HepG2 (cell line): ENCODE measurements around the gene TGM1. TPM values are rescaled to one million over a fixed set of nuclear protein-coding genes. Genes with fewer than 3 reads are reported as not detected.

ENCODE experiments used
- ATAC-seq: fragments of 200-7000 bp; cut with Tn5 transposase; 3 replicates; pipeline ENCODE4 v1.9.1; 2020; ENCODE audit warnings: mild to moderate bottlenecking, moderate library complexity
- BruUV-seq: library from RNA; stranded (reverse); fragments of 400-500 nt; replicated peaks from 2 replicates; lab custom pipeline; 2021; lab: Mats Ljungman, UMichigan
- CTCF ChIA-PET: fragments of 300-600 bp; formaldehyde crosslinking; extraction: SDS; loops from one replicate; lab custom pipeline; 2021; ENCODE audit warnings: low total read pairs, inconsistent platforms, low intra/inter-chr PET ratio; lab: Yijun Ruan, JAX
- POLR2A ChIA-PET: fragments of 350-600 bp; sonication (Branson Sonifier 250); formaldehyde crosslinking; loops from one replicate; lab custom pipeline; 2020; ENCODE audit warnings: antibody characterized with exemption, inconsistent platforms; lab: Yijun Ruan, JAX
- DNase-seq: peaks from one replicate; pipeline ENCODE4 v3.0.0-alpha.2; 2015; ENCODE audit warnings: low spot score
- FAIRE-seq: peaks from 3 replicates; lab custom pipeline; 2011; peaks lifted over from hg19 to GRCh38; lab: Jason Lieb, UNC
- H2AFZ ChIP-seq: one replicate; pipeline ENCODE4 v1.6.1; 2011; ENCODE audit warnings: low read length, inconsistent platforms
- H3K27ac ChIP-seq: fragments of 300-600 bp; 3 replicates; pipeline ENCODE4 v1.8.0; 2011; ENCODE audit warnings: mixed run types, mild to moderate bottlenecking, mixed read lengths, low read length, inconsistent platforms; ENCODE audit not compliant: insufficient read depth; ENCODE audit errors: extremely low read length
- H3K27me3 ChIP-seq, 2 experiments: fragments of 200-600 bp in 1 of 2; 2 replicates in 1 of 2; 3 replicates in 1 of 2; pipeline versions ENCODE4 v1.6.0 to v1.8.0; 2011; ENCODE audit warnings: low read length in 2 of 2, mild to moderate bottlenecking in 2 of 2, moderate library complexity in 2 of 2, inconsistent platforms in 1 of 2; ENCODE audit not compliant: insufficient read depth in 2 of 2, control insufficient read depth in 1 of 2
- H3K36me3 ChIP-seq, 2 experiments: fragments of 200-600 bp in 1 of 2; replicated peaks in 1 of 2; 2 replicates in 1 of 2; 3 replicates in 1 of 2; pipeline versions ENCODE4 v1.5.1 to v1.8.0; 2011; ENCODE audit warnings: low read length in 2 of 2, inconsistent platforms in 1 of 2; ENCODE audit not compliant: insufficient read depth in 2 of 2, control insufficient read depth in 1 of 2
- H3K4me1 ChIP-seq: 2 replicates; pipeline ENCODE4 v1.5.1; 2012; ENCODE audit warnings: low read length, inconsistent platforms; ENCODE audit not compliant: insufficient read depth
- H3K4me2 ChIP-seq: 2 replicates; pipeline ENCODE4 v1.6.0; 2011; ENCODE audit warnings: low read depth, low read length, inconsistent platforms
- H3K4me3 ChIP-seq, 3 experiments: fragments of 200-600 bp in 1 of 3; sonication (generic), shearing (Covaris generic) in 1 of 3; replicated peaks in 1 of 3; 2 replicates each; pipeline ENCODE4 v1.5.1; 2011 to 2016; ENCODE audit warnings: low read length in 3 of 3, inconsistent platforms in 2 of 3, low read depth in 2 of 3, mild to moderate bottlenecking in 2 of 3, control low read depth in 1 of 3, mixed read lengths in 1 of 3; ENCODE audit not compliant: insufficient read depth in 1 of 3
- H3K79me2 ChIP-seq: one replicate; pipeline ENCODE4 v1.6.1; 2011; ENCODE audit warnings: low read length, inconsistent platforms; ENCODE audit not compliant: insufficient read depth
- H3K9ac ChIP-seq: 2 replicates; pipeline ENCODE4 v1.6.0; 2011; ENCODE audit warnings: mild to moderate bottlenecking, low read depth, low read length, inconsistent platforms; ENCODE audit not compliant: insufficient read depth
- H3K9me3 ChIP-seq: 2 replicates; pipeline ENCODE4 v1.5.1; 2012; ENCODE audit warnings: mild to moderate bottlenecking, low read length
- H4K20me1 ChIP-seq: 2 replicates; pipeline ENCODE4 v1.6.0; 2011; ENCODE audit warnings: inconsistent platforms, mild to moderate bottlenecking, low read length, moderate library complexity; ENCODE audit not compliant: insufficient read depth
- BCL6 ChIP-seq: IDR thresholded peaks from 2 replicates; pipeline ENCODE4 v1.6.1; 2016; ENCODE audit warnings: missing genetic modification reagents, missing compliant biosample characterization
- BORCS8-MEF2B ChIP-seq: sonication (generic); formaldehyde crosslinking; IDR thresholded peaks from 2 replicates; pipeline ENCODE4 v1.8.0; 2022; ENCODE audit warnings: mild to moderate bottlenecking, missing genetic modification reagents
- ELF1 ChIP-seq: sonication (generic); formaldehyde crosslinking; IDR thresholded peaks from 2 replicates; pipeline ENCODE4 v1.4.0; 2020; ENCODE audit warnings: missing genetic modification reagents
- IRF2 ChIP-seq: IDR thresholded peaks from 2 replicates; pipeline ENCODE4 v1.6.1; 2018; ENCODE audit warnings: missing genetic modification reagents, missing compliant biosample characterization
- NKX3-1 ChIP-seq: sonication (generic); formaldehyde crosslinking; IDR thresholded peaks from 2 replicates; pipeline ENCODE4 v1.5.0; 2020; ENCODE audit warnings: missing genetic modification reagents
- NPAS2 ChIP-seq: sonication (generic); formaldehyde crosslinking; IDR thresholded peaks from 2 replicates; pipeline ENCODE4 v1.8.0; 2022; ENCODE audit warnings: mild to moderate bottlenecking, missing genetic modification reagents, borderline replicate concordance
- NR2F2 ChIP-seq: IDR thresholded peaks from 2 replicates; pipeline ENCODE4 v1.6.1; 2012; ENCODE audit warnings: low read depth, inconsistent platforms, borderline replicate concordance
- PCBP1 ChIP-seq: fragments of 200-400 bp; formaldehyde crosslinking; IDR thresholded peaks from 2 replicates; pipeline ENCODE4 v1.6.1; 2017; ENCODE audit warnings: mild to moderate bottlenecking, low read depth, low read length, borderline replicate concordance
- SMARCE1 ChIP-seq: fragments of 450-650 bp; IDR thresholded peaks from 2 replicates; pipeline ENCODE4 v1.6.1; 2017; ENCODE audit warnings: borderline replicate concordance
- SOX5 ChIP-seq: IDR thresholded peaks from 2 replicates; pipeline ENCODE4 v1.6.1; 2016; ENCODE audit warnings: borderline replicate concordance
- TARDBP ChIP-seq: sonication (generic); formaldehyde crosslinking; IDR thresholded peaks from 2 replicates; pipeline ENCODE4 v1.8.0; 2022; ENCODE audit warnings: mild to moderate bottlenecking, missing genetic modification reagents
- THRA ChIP-seq: sonication (generic); formaldehyde crosslinking; IDR thresholded peaks from 2 replicates; pipeline ENCODE4 v1.4.0; 2020; ENCODE audit warnings: missing genetic modification reagents, borderline replicate concordance
- ZNF430 ChIP-seq: sonication (generic); formaldehyde crosslinking; IDR thresholded peaks from 2 replicates; pipeline ENCODE4 v1.9.0; 2021; ENCODE audit warnings: mild to moderate bottlenecking, missing genetic modification reagents
- ZNF503 ChIP-seq: sonication (generic); formaldehyde crosslinking; IDR thresholded peaks from 2 replicates; pipeline ENCODE4 v1.4.0; 2020; ENCODE audit warnings: missing genetic modification reagents
- ZNF710 ChIP-seq: sonication (generic); formaldehyde crosslinking; IDR thresholded peaks from 2 replicates; pipeline ENCODE4 v1.5.0; 2020; ENCODE audit warnings: mild to moderate bottlenecking, missing genetic modification reagents, borderline replicate concordance
- ZNF784 ChIP-seq: sonication (generic); formaldehyde crosslinking; IDR thresholded peaks from 2 replicates; pipeline ENCODE4 v1.5.1; 2020; ENCODE audit warnings: missing genetic modification reagents, mild to moderate bottlenecking, borderline replicate concordance
- WGBS: methylation state at CpG from one replicate; pipeline ENCODE4 v1.1.6; 2017; ENCODE audit warnings: low lambda C conversion rate; 5-methylcytosine and 5-hydroxymethylcytosine counted together
- in situ Hi-C: cut with HindIII; loops from 2 replicates; pipeline ENCODE4 v1.10.0; 2017; ENCODE audit warnings: low pct_unique_long_range_greater_than_20kb; ENCODE audit not compliant: extremely low pct_ligation_motif_present
- intact Hi-C: fragments of 100-400 bp; cut with micrococcal nuclease; formaldehyde crosslinking; loops from one replicate; pipeline ENCODE4 v1.10.0; 2022; ENCODE audit not compliant: unreplicated experiment
- polyA plus RNA-seq, 8 experiments: library from polyadenylated mRNA; depleted of rRNA in 3 of 8; stranded (reverse) in 7 of 8; unstranded in 1 of 8; fragments of >200 nt; fragmentation: Illumina TruSeq in 4 of 8; extraction: Trizol in 4 of 8; gene quantifications; 2 replicates each; pipeline versions ENCODE4 v1.2.1 to v1.2.3, GENCODE V29; 2011 to 2016; ENCODE audit warnings: low read depth in 4 of 8, missing spikeins in 1 of 8, mixed read lengths in 1 of 8; ENCODE audit not compliant: insufficient read depth in 1 of 8
- total RNA-seq, 5 experiments: library from RNA; depleted of rRNA; stranded (reverse); fragments of >200 nt; fragmentation: Illumina TruSeq; extraction: Trizol; gene quantifications; 2 replicates each; pipeline ENCODE4 v1.2.3, GENCODE V29; 2016; ENCODE audit warnings: low read depth in 1 of 5

Gene TGM1
- total and polyA plus RNA-seq, 2 of the 13 experiments (the other 11 are each of a cell fraction or from before 2014, with no cell fraction given), result 3.2 to 10.6 TPM

- in situ Hi-C loops (loop anchor here (5.0 kb wide), 1 partner anchor 57 kb away; the partner anchor contains the start of gene TINF2), intact Hi-C loops (loop anchor here (1.0 to 10.0 kb wide), 3 partner anchors 8 to 995 kb away; partner anchors contain the start of genes BCL2L2, CIDEB, EMC9 and PPP1R3E)
- no peaks in the 10 kb centered on the region for H3K9me3 ChIP-seq
- H3K27me3 ChIP-seq, result no peaks in the 10 kb centered on the region; a peak in 1 of 5 replicates
- peak within 1 kb of the TSS; percentile 99 for H3K4me2 ChIP-seq
- no peak within 1 kb of the TSS for H2AFZ ChIP-seq
- WGBS, result under 1% methylated on average over 58 of the region's 75 CpGs
- TSS peak; percentile 67 for BruUV-seq
- peak; percentile 80 for ATAC-seq
- peaks cover 39% of the 10 kb centered on the region for H3K79me2 ChIP-seq
- H3K27ac ChIP-seq, result peak within 1 kb of the TSS; percentile 83
- H3K36me3 ChIP-seq, result peaks cover 44 to 55% of the 10 kb centered on the region in 2 experiments
- 0 out of 2 replicates have a peak, but pooled peaks cover 4% of the 10 kb centered on the region for H4K20me1 ChIP-seq
- CTCF ChIA-PET, result interaction anchor here (1.6 to 5.7 kb wide), 5 partner anchors 9 to 86 kb away, joined by 4 to 217 read pairs (median 44); partner anchors contain the start of genes CHMP4A, CIDEB, LTB4R2 and MDP1
- H3K9ac ChIP-seq, result peak within 1 kb of the TSS; percentile 92
- POLR2A ChIA-PET, result interaction anchor here (0.6 to 24.7 kb wide), 35 partner anchors 9 to 541 kb away, joined by 3 to 850 read pairs (median 6); partner anchors contain the start of genes CBLN3, CHMP4A, CIDEB and DCAF11
- peak; percentile 74 for FAIRE-seq
- peaks cover 45% of the 10 kb centered on the region for H3K4me1 ChIP-seq
- peak; percentile 93 for DNase-seq
- H3K4me3 ChIP-seq, result peak within 1 kb of the TSS; percentile 79 to 98 (median 89)
- no peak; the same call in none of the 2 replicates for TF ChIP-seq ZNF430 (CRISPR knock-in tag)
- TF ChIP-seq ZNF784 (CRISPR knock-in tag), result peak; percentile 100
- TF ChIP-seq PCBP1, result peak; percentile 82; the same call in 1 of the 2 replicates
- TF ChIP-seq ELF1 (CRISPR knock-in tag), result peak; percentile 88
- TF ChIP-seq ZNF710, result peak; percentile 28; the same call in 1 of the 2 replicates
- peak; percentile 88 for TF ChIP-seq TARDBP (CRISPR knock-in tag)
- TF ChIP-seq ZNF503 (CRISPR knock-in tag), result peak; percentile 95
- TF ChIP-seq NPAS2 (CRISPR knock-in tag), result no peak
- TF ChIP-seq BORCS8-MEF2B (CRISPR knock-in tag), result peak; percentile 95
- TF ChIP-seq THRA (CRISPR knock-in tag), result peak; percentile 79
- peak; percentile 61 for TF ChIP-seq BCL6 (CRISPR knock-in tag)
- TF ChIP-seq NKX3-1, result 0 out of 2 replicates have a peak, but pooled peaks have one; percentile 88
- no peak for TF ChIP-seq SMARCE1
- no peak for TF ChIP-seq NR2F2
- TF ChIP-seq SOX5 (CRISPR knock-in tag), result peak; percentile 72
- TF ChIP-seq IRF2 (CRISPR knock-in tag), result peak; percentile 97
Observed at GRCh38 chr14:24299255-24300191, 36.5 kb upstream of the TGM1 start, which contains the start of the genes DHRS1 and NOP9. Gene DHRS1 (minus strand): TSS chr14:24299780. CDS start chr14:24299106, 674 bp downstream. Gene NOP9 (plus strand): TSS chr14:24299850. CDS start chr14:24299955, 105 bp downstream.
